Stimulated activated naive CD8-positive, alpha-beta T cell treated with anti-CD3 and anti-CD28 coated beads, Interleukin-15, amount 100 ng/mL, for 72 hours (primary cell): Measurements from ENCODE around the gene IGLON5.

ENCODE experiments used
- ATAC-seq: fragments of 150-1000 bp; cut with Tn5 transposase; 2 replicates; pipeline ENCODE4 v1.10.0; 2021; ENCODE audit warnings: mild to moderate bottlenecking, moderate library complexity
- DNase-seq, 2 donors: peaks; one replicate each; pipeline ENCODE4 v3.0.0; 2021 to 2022
- H3K27ac Mint-ChIP-seq, 2 donors: one replicate each; pipeline ENCODE4 v1.8.0; 2022; ENCODE audit warnings: mild to moderate bottlenecking in 2 of 2, mixed read lengths in 2 of 2, moderate library complexity in 2 of 2
- H3K27me3 Mint-ChIP-seq: one replicate; pipeline ENCODE4 v1.8.0; 2022; ENCODE audit warnings: mixed read lengths
- H3K4me1 Mint-ChIP-seq: one replicate; pipeline ENCODE4 v1.8.0; 2022; ENCODE audit warnings: mild to moderate bottlenecking, mixed read lengths
- H3K4me3 Mint-ChIP-seq, 2 donors: one replicate each; pipeline ENCODE4 v1.8.0; 2022; ENCODE audit warnings: mild to moderate bottlenecking in 2 of 2, mixed read lengths in 2 of 2, moderate library complexity in 1 of 2
- H3K9me3 Mint-ChIP-seq, 2 donors: one replicate each; pipeline ENCODE4 v1.8.0; 2022; ENCODE audit warnings: mixed read lengths in 2 of 2

The IGLON5 gene

DNA sequence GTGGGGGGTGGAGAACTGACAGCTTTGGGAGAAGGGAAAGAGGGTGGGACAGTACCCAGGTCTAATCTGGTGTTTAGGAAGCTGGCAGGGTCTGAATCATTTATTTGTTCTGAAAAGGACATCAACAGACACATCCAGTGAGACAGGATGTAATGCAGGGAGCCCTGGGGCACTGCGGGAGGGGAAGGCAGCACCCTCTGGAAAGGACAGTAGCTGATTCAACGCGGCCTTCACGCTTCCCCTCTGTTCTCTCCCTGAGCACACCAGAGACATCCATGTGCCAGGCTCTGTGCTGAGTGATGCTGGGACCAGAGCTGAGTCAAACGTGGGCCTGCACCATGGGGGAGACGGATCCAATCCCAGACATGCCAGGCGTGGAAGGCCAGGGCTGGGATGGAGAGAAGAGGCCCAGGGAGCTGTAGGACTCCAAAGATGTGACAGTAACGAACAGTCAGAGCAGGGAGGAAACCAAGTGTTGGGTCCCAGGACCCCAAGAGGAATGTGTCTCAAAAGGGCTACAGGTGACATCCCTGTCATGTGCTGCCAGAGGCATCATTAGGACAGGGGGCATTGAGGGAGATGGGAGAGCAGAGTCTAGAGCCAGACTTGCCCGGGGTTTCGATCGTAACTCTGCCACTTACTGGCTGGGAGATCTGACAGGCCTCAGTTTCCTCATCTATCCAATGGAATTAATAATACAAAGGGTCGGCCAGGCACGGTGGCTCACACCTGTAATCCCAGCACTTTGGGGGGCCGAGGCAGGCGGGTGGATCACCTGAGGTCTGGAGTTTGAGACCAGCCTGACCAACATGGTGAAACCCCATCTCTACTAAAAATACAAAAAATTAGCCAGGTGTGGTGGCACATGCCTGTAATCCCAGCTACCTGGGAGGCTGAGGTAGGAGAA is 53.0 kb downstream of the IGLON5 start:
- no peaks in the 10 kb centered on the region for H3K9me3 Mint-ChIP-seq
- DNase-seq (no peak), ATAC-seq (no peak)
- H3K27me3 Mint-ChIP-seq, result no peaks in the 10 kb centered on the region
- H3K4me1 Mint-ChIP-seq, result peaks cover 68% of the 10 kb centered on the region
- peak overlapping the region; percentile 68 to 100 for H3K4me3 Mint-ChIP-seq
- H3K27ac Mint-ChIP-seq, result peak overlapping the region; percentile 33 to 61

DNA sequence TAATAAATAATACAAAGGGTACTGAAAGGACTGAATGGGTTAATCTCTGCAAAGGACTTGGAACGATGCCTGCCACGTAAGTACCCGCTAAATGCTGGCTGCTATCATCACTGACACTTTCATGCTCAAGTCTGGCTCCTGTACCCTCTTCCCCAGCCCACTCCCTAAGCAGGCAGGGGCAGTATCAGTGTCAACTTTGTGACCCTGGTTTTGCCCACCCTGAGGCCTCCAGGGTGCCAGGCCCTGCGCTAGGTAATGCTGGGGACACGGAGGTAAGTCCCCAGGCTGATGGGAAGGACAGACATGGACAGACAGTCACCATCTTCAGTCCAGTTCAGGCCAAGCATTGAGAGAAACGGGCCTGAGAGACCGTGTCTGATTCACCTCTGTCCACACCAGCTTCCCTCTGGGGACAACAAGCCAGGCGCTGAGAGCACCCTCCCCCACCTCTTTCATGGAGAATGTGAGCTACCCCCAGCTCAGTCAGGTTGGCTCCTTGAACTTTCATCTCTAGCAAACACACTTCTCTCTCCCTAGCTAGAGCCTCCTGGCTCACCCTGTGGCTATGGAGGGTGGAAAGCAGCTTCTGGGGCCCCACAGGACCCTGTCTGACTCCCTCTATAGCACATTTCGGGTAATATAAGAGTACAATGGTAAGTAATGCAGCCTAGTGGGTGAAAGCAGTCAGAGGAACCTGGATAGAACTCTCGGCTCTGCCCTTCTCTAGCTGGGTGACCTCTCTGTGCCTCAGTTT is 53.9 kb downstream of the IGLON5 start:
- DNase-seq, result peak in 1 of 2 donors; percentile 30
- Mint-ChIP-seq H3K4me3 (peak overlapping the region; percentile 97 to 100), H3K4me1 (peaks cover 65% of the 10 kb centered on the region), H3K27me3 (no peaks in the 10 kb centered on the region), H3K9me3 (no peaks in the 10 kb centered on the region), H3K27ac (peak overlapping the region; percentile 97 to 98)
- no peak for ATAC-seq

DNA sequence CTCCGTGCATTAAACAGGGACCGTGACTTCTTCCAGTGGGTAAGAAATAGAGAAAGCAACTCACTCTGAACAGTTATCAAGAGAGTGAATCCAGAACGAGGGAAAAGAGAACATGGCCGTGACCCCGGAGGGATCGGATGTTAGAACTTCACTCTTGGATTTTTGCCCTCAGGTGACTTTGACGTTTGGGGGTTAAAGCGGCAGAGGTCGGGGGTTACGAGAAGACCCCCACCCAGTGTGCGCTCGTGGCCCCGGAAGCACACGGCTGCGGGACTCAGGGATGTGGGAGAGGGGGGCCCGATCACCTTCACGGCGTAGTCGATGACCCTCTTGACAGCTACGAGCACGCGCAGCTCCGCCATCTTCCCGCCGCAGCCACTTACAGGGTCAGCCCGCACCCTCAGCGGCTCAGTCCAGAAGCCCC is 54.5 kb downstream of the IGLON5 start, which contains the start of gene ETFB:
Gene ETFB (minus strand): TSS at position 424 of the 424 bp plus-strand sequence. CDS start 62 bp downstream, at position 362.
- H3K4me3 Mint-ChIP-seq, result peak within 1 kb of the TSS; percentile 97 to 100
- H3K9me3 Mint-ChIP-seq, result no peaks in the 10 kb centered on the region
- DNase-seq, result no peak
- ATAC-seq, result no peak
- peak within 1 kb of the TSS; percentile 97 to 98 for H3K27ac Mint-ChIP-seq
- H3K4me1 Mint-ChIP-seq, result peaks cover 65% of the 10 kb centered on the region
- no peaks in the 10 kb centered on the region for H3K27me3 Mint-ChIP-seq

DNA sequence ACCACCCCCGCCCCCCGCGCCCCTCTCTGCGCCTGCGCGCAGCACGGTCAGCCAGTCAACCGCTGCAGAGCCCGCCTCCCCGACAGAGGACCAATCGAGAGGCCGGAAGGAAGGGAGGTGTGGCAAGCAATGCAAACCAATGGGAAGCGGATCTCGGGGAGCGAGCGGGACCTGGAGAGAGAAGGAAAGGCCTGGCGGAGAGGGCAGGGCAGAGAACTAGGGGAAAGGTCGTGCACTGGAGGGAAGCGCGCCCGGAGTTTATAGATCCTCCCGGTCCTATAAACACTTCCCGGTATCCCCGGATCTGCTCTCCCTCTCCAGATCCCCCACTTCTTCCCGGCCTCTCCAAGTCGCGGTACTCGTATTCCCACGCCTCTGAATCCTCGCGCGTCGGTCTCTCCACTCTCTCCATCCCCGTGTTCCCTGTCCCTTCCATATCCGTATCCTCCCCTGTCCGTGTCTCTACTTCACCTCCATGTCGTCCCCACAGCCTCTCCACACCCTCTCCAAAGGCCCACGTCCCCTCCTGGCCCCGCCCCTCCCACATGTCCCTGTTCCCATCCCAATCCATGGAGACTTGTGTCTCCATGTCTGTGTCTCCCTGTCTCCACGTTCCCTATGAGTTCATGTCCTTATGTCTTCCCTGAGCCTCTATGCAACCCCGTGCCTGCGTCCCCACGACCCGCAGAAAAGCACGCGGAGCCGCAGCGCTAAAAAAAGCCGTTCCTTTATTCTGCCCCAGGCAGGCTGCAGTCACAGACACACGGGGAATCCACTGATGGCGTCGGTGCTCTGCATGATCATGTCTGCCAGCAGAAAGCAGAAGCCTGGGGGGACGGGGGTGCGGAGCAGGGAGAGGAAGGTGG is 55.2 kb downstream of the IGLON5 start:
- H3K9me3 Mint-ChIP-seq, result no peaks in the 10 kb centered on the region
- no peaks in the 10 kb centered on the region for H3K27me3 Mint-ChIP-seq
- DNase-seq, result peak; percentile 87 to 95
- H3K4me3 Mint-ChIP-seq, result peak overlapping the region; percentile 97 to 100
- H3K27ac Mint-ChIP-seq, result peak overlapping the region; percentile 97 to 98
- peak; percentile 66 for ATAC-seq
- peaks cover 67% of the 10 kb centered on the region for H3K4me1 Mint-ChIP-seq

DNA sequence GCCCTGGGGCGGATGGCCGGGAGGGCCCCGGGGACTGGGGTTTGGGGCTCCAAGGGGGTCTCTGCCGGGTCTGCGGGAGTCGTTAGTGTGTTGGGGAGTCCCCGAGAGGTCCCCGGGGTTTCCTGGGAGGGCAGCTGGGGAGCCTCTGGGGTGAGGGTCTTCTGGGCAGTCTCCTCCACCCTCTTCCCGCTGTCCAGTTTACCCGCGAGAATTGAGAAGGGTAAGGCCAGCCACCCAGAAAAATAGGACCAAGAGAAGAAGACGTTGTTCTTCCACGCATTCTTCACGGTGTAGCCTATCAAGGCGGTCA is 55.8 kb downstream of the IGLON5 start:
- ATAC-seq, result peak; percentile 8
- H3K27me3 Mint-ChIP-seq, result no peaks in the 10 kb centered on the region

DNA sequence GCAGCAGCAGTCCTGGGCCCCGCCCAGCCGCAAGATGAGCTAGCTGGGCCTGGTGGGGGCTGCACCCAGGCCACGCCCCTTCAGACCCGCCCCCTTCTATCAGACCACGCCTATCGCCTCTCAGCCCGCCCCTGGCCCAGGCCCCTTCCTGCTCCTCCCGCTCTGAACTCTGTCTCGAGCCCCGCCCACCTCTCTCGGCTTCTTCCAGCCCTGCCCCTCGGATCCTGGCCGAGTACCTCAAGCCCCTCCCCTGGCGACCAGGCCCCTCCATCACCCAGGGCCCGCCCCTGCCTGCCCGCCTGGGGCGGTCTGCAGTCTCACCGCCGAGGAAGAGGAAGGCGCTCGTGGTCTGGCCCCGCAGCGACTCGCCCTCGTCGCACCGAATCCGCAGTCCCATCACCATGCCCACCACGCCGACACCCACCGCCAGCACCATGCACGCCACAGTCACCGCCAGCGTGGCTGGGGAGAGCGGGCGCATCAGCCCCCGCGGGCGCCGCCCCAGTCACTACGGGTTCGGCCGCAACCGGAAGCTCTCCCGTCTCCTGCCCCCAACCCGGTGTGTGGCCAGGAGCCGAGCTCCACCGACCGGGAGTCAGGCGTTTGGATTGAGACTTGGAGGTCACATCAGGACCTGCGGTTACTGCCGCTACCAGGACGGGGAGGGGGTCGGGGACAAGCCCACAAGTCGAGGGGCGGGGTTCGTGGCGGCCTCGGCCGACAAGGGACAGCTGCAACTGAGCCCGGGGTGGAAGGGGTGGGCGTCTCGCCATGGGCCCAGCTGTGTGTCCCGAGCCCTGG is 56.3 kb downstream of the IGLON5 start:
- ATAC-seq, result peak; percentile 85
- Mint-ChIP-seq H3K4me3 (peak overlapping the region; percentile 97 to 100), H3K9me3 (no peaks in the 10 kb centered on the region), H3K4me1 (peaks cover 68% of the 10 kb centered on the region), H3K27me3 (no peaks in the 10 kb centered on the region), H3K27ac (peak overlapping the region; percentile 96 to 97)
- peak; percentile 99 for DNase-seq

More for the DNA sequence above, 55.8 kb downstream of the IGLON5 start:
- Mint-ChIP-seq H3K27ac (peak overlapping the region; percentile 97 to 98), H3K9me3 (no peaks in the 10 kb centered on the region), H3K4me1 (peaks cover 68% of the 10 kb centered on the region), H3K4me3 (peak overlapping the region; percentile 97 to 100)
- DNase-seq, result no peak

DNA sequence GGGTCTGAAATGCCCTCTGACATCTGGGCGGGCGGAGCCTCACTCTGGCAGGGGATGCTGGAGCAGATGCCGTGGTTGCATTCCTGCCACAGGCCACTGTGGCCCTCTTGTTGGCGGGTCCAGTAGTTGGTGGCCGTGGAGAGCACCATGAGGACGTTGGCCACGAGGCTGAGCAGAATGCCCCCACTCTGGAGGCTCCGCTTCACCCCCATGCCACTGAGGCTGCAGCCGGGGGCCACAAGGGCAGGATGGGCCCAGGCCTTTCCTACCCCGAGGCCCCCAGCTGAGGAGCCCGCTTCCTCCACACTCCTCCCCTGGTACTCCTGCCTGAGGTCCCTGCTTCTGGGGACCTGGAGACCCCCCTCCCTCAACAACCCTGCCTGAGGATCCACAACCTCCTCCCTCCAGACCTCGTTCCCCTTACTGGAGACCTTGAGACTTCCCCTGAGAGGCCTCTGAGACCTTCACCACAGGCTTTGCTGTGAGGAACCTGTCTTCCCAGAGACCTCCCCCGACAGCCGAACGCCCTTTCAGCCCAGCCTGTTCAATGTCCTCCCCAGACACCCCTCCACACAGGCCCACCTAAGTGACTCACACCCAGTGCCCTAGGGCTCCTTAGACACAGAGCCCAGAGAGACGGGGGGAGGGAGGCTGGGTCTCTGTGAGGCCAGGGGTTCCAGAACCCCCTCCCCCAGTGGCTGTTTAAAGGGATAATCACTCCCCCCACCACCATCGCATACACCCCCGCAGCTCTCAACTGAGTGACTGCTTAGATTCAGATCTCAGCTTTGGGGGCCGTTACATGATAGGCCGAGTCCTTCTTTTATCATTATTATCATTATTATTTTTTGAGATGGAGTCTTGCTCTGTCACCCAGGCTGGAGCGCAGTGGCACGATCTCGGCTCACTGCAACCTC is 57.2 kb downstream of the IGLON5 start, which contains the start of gene CLDND2:
Gene CLDND2 (minus strand): TSS at position 638 of the 917 bp plus-strand sequence. CDS start 426 bp downstream, at position 212.
- peak within 1 kb of the TSS; percentile 83 to 96 for H3K27ac Mint-ChIP-seq
- H3K4me1 Mint-ChIP-seq, result peaks cover 68% of the 10 kb centered on the region
- ATAC-seq (no peak), DNase-seq (peak in 1 of 2 donors; percentile 41)
- H3K9me3 Mint-ChIP-seq, result no peaks in the 10 kb centered on the region
- peak within 1 kb of the TSS; percentile 97 to 100 for H3K4me3 Mint-ChIP-seq
- H3K27me3 Mint-ChIP-seq, result no peaks in the 10 kb centered on the region

DNA sequence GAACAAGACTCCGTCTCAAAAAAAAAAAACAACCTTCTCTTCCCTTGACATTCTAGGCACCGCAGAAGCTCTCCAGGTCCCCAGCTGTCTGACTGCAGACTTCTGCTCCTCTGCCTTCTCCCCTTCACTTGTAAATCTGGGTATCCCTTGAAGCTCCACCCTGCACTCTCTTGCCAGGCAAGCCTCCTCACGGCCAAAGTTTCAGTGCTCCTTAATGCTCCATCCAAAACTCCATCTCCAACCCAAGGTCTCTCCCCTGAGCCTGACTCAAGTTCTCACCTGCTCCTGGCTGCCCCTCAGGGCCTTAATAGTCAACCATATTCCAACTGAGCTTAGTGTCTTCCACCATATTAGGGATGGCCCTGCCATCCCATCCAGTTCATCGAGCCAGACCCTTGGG is 58.8 kb downstream of the IGLON5 start:
- Mint-ChIP-seq H3K27ac (peak overlapping the region in 1 of 2 donors; percentile 55), H3K9me3 (peaks cover 5 to 8% of the 10 kb centered on the region in 2 donors), H3K4me3 (peak overlapping the region; percentile 74 to 87), H3K27me3 (no peaks in the 10 kb centered on the region), H3K4me1 (peaks cover 68% of the 10 kb centered on the region)
- DNase-seq, result no peak
- ATAC-seq, result no peak

DNA sequence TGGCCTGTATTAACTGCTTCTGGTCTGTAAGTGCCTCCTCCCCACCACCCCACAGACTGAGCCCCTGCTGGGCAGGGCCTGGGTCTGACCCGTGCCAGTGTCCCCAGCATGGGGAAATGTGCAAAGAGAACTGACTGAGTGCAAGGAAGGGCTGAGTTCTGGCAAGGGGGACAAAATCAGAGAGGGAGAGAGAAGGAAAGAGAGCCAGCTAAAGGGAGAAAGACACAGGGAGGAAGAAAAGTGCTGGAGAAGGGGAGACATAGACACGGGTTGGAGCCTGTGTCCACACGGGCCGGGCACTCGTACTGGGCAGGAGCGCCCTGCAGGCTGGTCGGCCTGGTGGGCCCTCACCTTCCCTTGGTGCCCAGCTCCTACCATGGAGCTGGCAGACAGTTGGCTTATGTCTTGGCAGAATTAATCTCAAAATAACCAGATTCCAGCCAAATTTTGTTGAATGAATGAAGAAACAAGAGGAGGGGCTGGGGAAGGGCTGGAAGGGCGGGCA is 59.8 kb downstream of the IGLON5 start:
- peak overlapping the region in 1 of 2 donors; percentile 76 for H3K27ac Mint-ChIP-seq

DNA sequence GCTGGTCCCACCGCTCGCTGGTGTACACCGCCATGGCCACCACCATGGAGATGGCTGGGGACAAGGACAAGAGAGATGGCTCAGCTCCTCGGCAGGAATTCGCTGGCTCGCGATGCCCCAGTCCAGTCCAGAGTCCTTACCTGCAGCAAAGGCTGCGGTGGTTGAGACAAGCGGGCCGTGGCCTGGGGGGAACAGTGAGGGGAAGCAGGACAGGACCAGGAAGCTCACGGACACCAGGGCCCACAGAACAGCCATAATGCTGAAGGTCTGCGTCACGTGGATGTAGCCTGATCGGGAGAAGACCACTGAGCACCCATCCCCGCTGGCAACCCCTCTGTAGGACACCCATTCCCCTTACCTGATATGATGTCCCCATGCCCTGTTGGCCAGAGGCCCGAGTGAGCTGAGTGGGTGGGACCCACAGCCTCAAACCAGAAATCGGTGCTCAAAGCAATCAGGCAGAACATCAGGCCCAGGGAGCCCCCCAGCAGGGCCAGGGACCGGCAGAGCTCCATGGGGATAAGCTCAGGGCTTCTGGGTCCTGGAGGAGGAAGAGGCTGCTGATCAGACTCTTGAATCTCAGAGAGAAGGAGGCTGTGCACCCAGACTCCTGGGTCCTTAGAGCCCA is 60.7 kb downstream of the IGLON5 start:
- ATAC-seq (no peak), DNase-seq (no peak)
- H3K9me3 Mint-ChIP-seq, result peaks cover 5 to 8% of the 10 kb centered on the region in 2 donors
- peaks cover 83% of the 10 kb centered on the region for H3K4me1 Mint-ChIP-seq
- peak overlapping the region; percentile 86 to 93 for H3K27ac Mint-ChIP-seq
- no peaks in the 10 kb centered on the region for H3K27me3 Mint-ChIP-seq
- peak overlapping the region; percentile 74 to 87 for H3K4me3 Mint-ChIP-seq

More for the DNA sequence above, 59.8 kb downstream of the IGLON5 start:
- ATAC-seq (no peak), DNase-seq (no peak)
- Mint-ChIP-seq H3K9me3 (peaks cover 5 to 8% of the 10 kb centered on the region in 2 donors), H3K4me3 (peak overlapping the region; percentile 74 to 87), H3K4me1 (peaks cover 74% of the 10 kb centered on the region), H3K27me3 (no peaks in the 10 kb centered on the region)

DNA sequence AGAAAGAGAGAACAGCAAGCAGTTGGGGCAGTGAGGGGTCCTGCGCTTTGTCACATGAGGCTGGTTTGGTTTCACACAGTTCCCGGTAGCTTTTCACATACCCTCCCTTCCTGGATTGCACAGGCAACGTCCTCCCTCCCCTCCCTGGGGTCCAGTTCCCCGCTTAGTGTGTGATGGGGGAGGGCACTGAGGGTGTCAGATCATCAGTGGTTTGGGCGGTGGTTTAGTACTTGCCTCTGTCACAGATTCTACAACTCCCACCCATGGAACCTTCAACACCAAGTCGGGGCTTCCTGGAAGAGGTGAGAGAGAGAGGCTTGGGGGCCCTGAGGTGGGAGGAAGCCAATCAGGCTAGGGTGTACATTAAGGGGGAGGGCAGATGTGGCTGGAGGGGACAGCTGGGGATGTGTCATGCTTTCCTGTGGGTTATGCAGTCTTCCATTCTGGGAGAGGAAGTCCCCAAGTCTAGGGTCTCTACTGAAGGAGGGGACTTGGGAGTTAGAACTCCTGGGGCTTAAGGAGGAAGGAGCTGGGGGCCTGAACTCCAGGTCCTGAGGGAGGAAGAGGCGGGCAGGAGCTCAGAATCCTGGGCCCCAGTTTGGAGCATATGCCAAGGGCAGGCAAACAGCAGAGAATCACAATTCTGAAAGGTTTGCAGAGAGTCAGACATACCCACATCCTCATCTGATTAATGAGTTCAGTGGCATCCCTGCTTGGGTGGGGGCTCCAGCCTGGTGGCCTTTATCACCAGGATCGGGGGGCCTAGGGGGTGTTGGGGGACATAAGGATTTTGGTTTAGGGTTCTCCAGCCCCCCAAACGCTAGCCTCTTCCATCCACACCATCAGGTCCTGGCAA is 61.4 kb downstream of the IGLON5 start, which contains the start of gene NKG7:
Gene NKG7 (minus strand): TSS at position 6 of the 856 bp plus-strand sequence. CDS start 119 bp downstream, outside the sequence.
- peak within 1 kb of the TSS; percentile 86 to 93 for H3K27ac Mint-ChIP-seq
- peaks cover 83% of the 10 kb centered on the region for H3K4me1 Mint-ChIP-seq
- peak; percentile 79 to 93 for DNase-seq
- peak within 1 kb of the TSS; percentile 74 to 87 for H3K4me3 Mint-ChIP-seq
- no peaks in the 10 kb centered on the region for H3K27me3 Mint-ChIP-seq
- H3K9me3 Mint-ChIP-seq, result peaks cover 5 to 8% of the 10 kb centered on the region in 2 donors
- peak; percentile 91 for ATAC-seq
